ENCODE results near the gene MLXIP. TPM values are rescaled to one million over a fixed set of nuclear protein-coding genes. Genes with fewer than 3 reads are reported as not detected.
A peak's percentile ranks its signal among the peaks of the same experiment; 100 is the strongest.

The MLXIP gene
- total RNA-seq, 1 donor from 2014 or later = 34.2 TPM

- Histone ChIP-seq H3K36me3 (ENCODE audit: control insufficient read depth, insufficient read depth, low read length) (peaks cover 8% of the 10 kb centered on the region), H3K4me3 (ENCODE audit: low read depth, low read length) (no peak overlapping the region), H3K27me3 (ENCODE audit: control insufficient read depth, insufficient read depth, low read length) (no peaks in the 10 kb centered on the region)
- TF ChIP-seq, protein P1, sequence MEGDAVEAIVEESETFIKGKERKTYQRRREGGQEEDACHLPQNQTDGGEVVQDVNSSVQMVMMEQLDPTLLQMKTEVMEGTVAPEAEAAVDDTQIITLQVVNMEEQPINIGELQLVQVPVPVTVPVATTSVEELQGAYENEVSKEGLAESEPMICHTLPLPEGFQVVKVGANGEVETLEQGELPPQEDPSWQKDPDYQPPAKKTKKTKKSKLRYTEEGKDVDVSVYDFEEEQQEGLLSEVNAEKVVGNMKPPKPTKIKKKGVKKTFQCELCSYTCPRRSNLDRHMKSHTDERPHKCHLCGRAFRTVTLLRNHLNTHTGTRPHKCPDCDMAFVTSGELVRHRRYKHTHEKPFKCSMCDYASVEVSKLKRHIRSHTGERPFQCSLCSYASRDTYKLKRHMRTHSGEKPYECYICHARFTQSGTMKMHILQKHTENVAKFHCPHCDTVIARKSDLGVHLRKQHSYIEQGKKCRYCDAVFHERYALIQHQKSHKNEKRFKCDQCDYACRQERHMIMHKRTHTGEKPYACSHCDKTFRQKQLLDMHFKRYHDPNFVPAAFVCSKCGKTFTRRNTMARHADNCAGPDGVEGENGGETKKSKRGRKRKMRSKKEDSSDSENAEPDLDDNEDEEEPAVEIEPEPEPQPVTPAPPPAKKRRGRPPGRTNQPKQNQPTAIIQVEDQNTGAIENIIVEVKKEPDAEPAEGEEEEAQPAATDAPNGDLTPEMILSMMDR (IDR thresholded peaks at IDR 0.05; ENCODE audit: insufficient read depth, low read length, poor library complexity, severe bottlenecking) = no peak
- DNase-seq (ENCODE audit: low read depth) = no peak
Observed at GRCh38 chr12:122126713-122127597, 48.4 kb downstream of the MLXIP start.

DNA sequence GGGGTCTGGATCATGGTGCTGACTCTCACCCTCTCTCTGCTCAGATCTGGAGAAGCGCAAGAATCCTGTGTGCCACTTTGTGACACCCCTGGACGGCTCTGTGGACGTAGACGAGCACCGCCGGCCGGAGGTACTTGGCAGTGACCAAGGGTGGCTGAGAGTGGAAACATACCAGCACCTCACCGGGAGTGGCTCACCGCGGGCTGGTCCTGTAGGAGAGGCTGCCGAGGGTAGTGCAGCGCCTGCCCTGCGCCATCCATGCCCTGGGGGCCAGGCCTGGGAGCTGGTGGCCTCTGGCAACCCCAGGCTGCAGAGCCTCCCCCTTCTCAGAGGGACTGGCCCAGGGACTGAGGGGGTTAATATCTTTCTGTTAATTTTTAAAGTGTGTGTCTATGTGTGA lies 49.3 kb downstream of the MLXIP start:
- Histone ChIP-seq H3K4me3 (ENCODE audit: low read depth, low read length) (no peak overlapping the region), H3K27me3 (ENCODE audit: control insufficient read depth, insufficient read depth, low read length) (no peaks in the 10 kb centered on the region), H3K36me3 (ENCODE audit: control insufficient read depth, insufficient read depth, low read length) (peaks cover 8% of the 10 kb centered on the region)
- TF ChIP-seq, protein P1 (IDR thresholded peaks at IDR 0.05; ENCODE audit: insufficient read depth, low read length, poor library complexity, severe bottlenecking) = no peak
- DNase-seq (ENCODE audit: low read depth) = no peak

DNA sequence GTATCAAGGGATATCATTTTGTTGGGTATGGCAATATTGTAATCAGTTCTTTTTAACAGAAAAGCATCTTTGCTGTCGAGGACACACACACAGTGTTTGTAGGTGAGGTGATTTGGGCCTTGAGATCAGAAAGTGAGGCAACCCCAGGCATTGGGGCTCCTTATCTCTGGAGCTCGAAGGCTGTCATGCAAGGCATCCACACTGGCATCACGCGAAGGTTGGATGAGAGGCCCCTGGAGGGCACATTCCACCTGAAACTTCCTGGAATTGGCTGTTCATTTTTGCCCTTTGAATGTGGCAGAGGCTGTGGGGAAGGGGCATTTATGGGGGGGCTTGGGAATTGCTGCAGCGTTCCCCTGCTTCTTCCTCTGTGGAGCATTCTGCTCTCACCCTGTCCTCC lies 49.9 kb downstream of the MLXIP start:
- Histone ChIP-seq H3K36me3 (ENCODE audit: control insufficient read depth, insufficient read depth, low read length) (peaks cover 8% of the 10 kb centered on the region), H3K27me3 (ENCODE audit: control insufficient read depth, insufficient read depth, low read length) (no peaks in the 10 kb centered on the region), H3K4me3 (ENCODE audit: low read depth, low read length) (no peak overlapping the region)
- TF ChIP-seq, protein P1 (IDR thresholded peaks at IDR 0.05; ENCODE audit: insufficient read depth, low read length, poor library complexity, severe bottlenecking) = no peak
- DNase-seq (ENCODE audit: low read depth) = no peak

DNA sequence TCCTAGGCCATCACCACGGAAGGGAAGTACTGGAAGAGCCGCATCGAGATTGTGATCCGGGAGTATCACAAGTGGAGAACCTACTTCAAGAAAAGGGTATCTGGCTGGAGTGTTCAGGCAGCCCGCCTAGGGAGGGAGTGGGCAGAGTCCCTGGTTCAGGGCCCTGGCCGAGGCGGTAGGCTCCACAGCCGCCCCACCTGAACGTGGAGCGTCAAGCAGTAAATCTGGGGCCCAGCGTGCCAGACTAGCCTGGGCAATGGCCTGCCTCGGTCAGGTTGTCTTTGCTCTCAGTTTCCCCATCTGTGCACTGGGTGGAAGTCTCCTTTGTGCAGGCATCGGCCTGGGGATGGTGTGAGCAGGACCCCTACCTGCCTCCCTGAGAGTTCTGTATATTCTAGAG lies 50.6 kb downstream of the MLXIP start:
- no peak for DNase-seq (ENCODE audit: low read depth)
- Histone ChIP-seq H3K27me3 (ENCODE audit: control insufficient read depth, insufficient read depth, low read length) (no peaks in the 10 kb centered on the region), H3K36me3 (ENCODE audit: control insufficient read depth, insufficient read depth, low read length) (peaks cover 8% of the 10 kb centered on the region), H3K4me3 (ENCODE audit: low read depth, low read length) (no peak overlapping the region)
- TF ChIP-seq, protein P1 (IDR thresholded peaks at IDR 0.05; ENCODE audit: insufficient read depth, low read length, poor library complexity, severe bottlenecking) = no peak

- H3K36me3 ChIP-seq (ENCODE audit: control insufficient read depth, insufficient read depth, low read length) = peaks cover 11% of the 10 kb centered on the region
- peak; percentile 53 for DNase-seq (ENCODE audit: low read depth)
- no peaks in the 10 kb centered on the region for H3K27me3 ChIP-seq (ENCODE audit: control insufficient read depth, insufficient read depth, low read length)
- TF ChIP-seq, protein P1 (IDR thresholded peaks at IDR 0.05; ENCODE audit: insufficient read depth, low read length, poor library complexity, severe bottlenecking) = no peak
- no peak overlapping the region for H3K4me3 ChIP-seq (ENCODE audit: low read depth, low read length)
Observed at GRCh38 chr12:122130150-122130549, 51.6 kb downstream of the MLXIP start.

Data from kidney epithelial cell (primary cell).